Measurements from ENCODE around the gene HM13.

DNA sequence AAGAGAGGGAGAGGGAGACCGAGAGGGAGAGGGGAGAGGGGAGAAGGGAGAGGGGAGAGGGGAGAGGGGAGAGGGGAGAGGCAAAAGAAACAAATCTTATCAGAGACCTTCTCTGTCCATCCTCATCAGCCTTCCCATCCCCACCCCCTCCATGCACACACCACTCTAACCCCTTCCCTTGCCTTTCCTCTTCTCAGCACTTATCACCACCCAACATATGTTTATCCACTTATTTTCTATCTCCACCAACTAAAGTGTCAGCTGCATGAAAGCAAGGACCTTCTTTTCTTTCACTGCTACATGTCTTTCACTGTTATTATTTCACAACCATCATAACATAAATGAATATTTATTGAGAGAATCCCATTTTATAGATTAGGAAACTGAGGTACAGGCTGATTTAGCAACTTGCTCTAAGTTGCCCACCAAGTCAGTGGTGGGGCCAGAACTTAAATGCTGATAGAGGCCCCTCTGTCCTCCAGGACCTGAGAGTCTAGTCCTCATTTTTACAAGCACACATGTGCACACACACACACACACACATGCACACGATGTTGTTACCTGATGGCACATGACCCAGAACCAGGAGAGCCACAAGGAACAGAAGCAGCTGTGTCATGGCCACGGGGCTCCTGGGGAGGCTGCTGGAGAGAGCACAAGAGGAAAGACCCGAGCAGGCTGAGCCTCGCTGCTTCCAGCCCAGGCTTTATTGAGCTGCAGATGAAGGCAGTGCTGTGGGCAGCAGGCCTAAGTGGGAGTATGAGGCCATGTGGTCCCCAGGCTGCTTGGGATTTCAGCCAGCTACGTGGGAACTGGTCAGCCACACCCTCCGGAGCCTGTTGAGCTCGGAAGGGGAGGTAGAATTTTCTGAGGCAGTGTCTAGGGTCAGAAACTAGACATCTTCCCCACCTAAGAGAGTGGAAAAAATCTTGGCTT is 41.6 kb upstream of the HM13 start:
- TF ChIP-seq EZH2phosphoT487 (IDR thresholded peaks at IDR 0.05; ENCODE audit: borderline replicate concordance, low read length): no peak
- TF ChIP-seq, protein P1, sequence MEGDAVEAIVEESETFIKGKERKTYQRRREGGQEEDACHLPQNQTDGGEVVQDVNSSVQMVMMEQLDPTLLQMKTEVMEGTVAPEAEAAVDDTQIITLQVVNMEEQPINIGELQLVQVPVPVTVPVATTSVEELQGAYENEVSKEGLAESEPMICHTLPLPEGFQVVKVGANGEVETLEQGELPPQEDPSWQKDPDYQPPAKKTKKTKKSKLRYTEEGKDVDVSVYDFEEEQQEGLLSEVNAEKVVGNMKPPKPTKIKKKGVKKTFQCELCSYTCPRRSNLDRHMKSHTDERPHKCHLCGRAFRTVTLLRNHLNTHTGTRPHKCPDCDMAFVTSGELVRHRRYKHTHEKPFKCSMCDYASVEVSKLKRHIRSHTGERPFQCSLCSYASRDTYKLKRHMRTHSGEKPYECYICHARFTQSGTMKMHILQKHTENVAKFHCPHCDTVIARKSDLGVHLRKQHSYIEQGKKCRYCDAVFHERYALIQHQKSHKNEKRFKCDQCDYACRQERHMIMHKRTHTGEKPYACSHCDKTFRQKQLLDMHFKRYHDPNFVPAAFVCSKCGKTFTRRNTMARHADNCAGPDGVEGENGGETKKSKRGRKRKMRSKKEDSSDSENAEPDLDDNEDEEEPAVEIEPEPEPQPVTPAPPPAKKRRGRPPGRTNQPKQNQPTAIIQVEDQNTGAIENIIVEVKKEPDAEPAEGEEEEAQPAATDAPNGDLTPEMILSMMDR (IDR thresholded peaks at IDR 0.05; ENCODE audit: low read depth, low read length, poor library complexity, severe bottlenecking): no peak
